ENCODE results near the gene RASGEF1B. TPM values are rescaled to one million over a fixed set of nuclear protein-coding genes. Genes with fewer than 3 reads are reported as not detected.

Gene RASGEF1B
- polyA plus RNA-seq (2013): 2.0 and 2.3 TPM in 2 replicates

DNA sequence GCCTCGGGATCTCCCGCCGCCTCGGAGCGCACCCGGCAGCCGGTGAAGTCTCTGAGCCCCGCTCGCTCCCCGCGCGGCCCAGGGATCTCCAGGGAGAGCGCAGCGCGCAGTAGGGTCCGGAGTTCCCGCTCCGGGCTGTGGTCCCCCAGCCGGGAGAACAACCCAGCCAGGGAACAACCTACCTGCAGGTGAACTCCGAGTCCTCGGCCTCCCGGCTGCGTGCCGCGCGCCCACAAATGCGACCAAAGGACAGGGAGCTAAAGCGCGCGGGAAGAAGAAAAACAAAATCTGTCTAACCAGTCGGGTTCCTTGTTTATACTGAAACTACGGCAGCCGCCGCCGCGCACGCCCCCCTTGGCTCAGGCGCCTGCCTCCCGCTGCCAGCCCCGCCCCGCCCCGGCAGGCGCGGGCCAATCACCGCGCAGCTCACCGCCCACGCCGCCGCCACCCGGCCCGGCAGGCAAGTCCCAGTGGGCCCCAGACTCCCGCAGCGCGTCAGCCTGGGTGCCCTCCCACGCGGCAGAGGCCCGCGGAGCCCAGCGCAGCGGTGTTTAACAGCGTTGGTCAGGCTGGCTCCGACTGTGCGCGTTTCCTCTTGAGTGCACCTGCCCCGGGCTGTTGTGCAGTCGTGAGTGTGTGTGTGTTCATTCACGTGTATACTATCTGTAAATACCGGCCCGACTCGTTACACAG is at the start of gene RASGEF1B:
TSS of gene RASGEF1B (minus strand) at position 320 of the 693 bp plus-strand sequence. CDS start 12,399 bp downstream, outside the sequence.
- Histone ChIP-seq H2AK5ac (ENCODE audit: low read length) (no peak within 1 kb of the TSS), H2BK120ac (ENCODE audit: insufficient read depth, low read length, poor library complexity) (no peak within 1 kb of the TSS), H3K18ac (ENCODE audit: low read length) (no peak within 1 kb of the TSS), H3K4me3 (ENCODE audit: low read depth, low read length) (peak within 1 kb of the TSS; percentile 76), H3K4me1 (ENCODE audit: control insufficient read depth in 1 of 2, insufficient read depth in 2 of 2, low read length in 2 of 2) (peaks cover 8 to 12% of the 10 kb centered on the region in 2 experiments), H2BK5ac (ENCODE audit: low read depth, low read length, poor library complexity) (no peak within 1 kb of the TSS), H3K27ac (ENCODE audit: low read depth, low read length) (peak within 1 kb of the TSS; percentile 6), H4K8ac (ENCODE audit: low read depth, low read length) (no peak within 1 kb of the TSS), H2BK12ac (ENCODE audit: low read length) (no peak within 1 kb of the TSS), H3K4ac (ENCODE audit: low read depth, low read length) (no peak within 1 kb of the TSS), H3K23ac (ENCODE audit: low read length) (no peak within 1 kb of the TSS), H3K27me3 (ENCODE audit: insufficient read depth, low read length) (no peaks in the 10 kb centered on the region), H4K91ac (ENCODE audit: low read depth, low read length) (no peak within 1 kb of the TSS), H3K79me1 (ENCODE audit: low read length) (no peaks in the 10 kb centered on the region), H3K9ac (ENCODE audit: low read length) (no peak within 1 kb of the TSS), H3K79me2 (ENCODE audit: control insufficient read depth, insufficient read depth, low read length, poor library complexity) (no peaks in the 10 kb centered on the region), H2AFZ (ENCODE audit: insufficient read depth, low read length, poor library complexity) (peak within 1 kb of the TSS; percentile 19), H3K4me2 (ENCODE audit: low read length) (peak within 1 kb of the TSS; percentile 97), H3K14ac (ENCODE audit: low read length) (no peak within 1 kb of the TSS), H3K36me3 (ENCODE audit: control insufficient read depth in 1 of 2, insufficient read depth in 2 of 2, low read length in 2 of 2) (no peaks in the 10 kb centered on the region), H4K12ac (ENCODE audit: low read depth, low read length) (no peak within 1 kb of the TSS), H3K9me3 (ENCODE audit: insufficient read depth, low read depth, low read length) (peaks cover 3% of the 10 kb centered on the region)
- DNase-seq: peak; percentile 82 to 87
- no CpG with 5 or more reads among the region's 71 CpGs for WGBS (ENCODE audit: extremely low coverage, insufficient coverage, insufficient read length)

DNA sequence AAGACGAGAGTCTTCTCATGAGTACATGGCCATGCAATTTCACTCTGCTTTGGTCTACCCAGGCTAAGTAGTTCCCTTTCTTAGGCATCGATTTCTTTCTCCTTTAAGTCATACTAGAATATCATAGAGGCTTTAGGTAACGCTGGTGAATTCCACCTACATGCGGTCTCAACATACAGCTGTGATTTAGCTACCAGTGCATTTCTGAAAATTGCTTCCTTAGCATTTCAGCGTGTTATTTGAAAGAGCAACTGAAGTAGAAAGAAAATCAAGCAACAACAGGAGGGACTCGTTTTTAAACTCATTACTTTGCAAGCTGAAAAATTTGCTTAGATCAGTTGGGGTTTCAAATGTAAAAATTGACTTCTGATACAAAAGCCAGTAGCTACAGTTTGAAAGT is 48.1 kb upstream of the RASGEF1B start:
- no peak overlapping the region for H3K18ac ChIP-seq (ENCODE audit: low read length)
- H3K14ac ChIP-seq (ENCODE audit: low read length): no peak overlapping the region
- no peak overlapping the region for H3K4me3 ChIP-seq (ENCODE audit: low read depth, low read length)
- WGBS (ENCODE audit: extremely low coverage, insufficient coverage, insufficient read length): no CpG with 5 or more reads among the region's 6 CpGs
- no peak overlapping the region for H2AK5ac ChIP-seq (ENCODE audit: low read length)
- no peaks in the 10 kb centered on the region for H3K36me3 ChIP-seq (ENCODE audit: control insufficient read depth in 1 of 2, insufficient read depth in 2 of 2, low read length in 2 of 2)
- H3K4ac ChIP-seq (ENCODE audit: low read depth, low read length): no peak overlapping the region
- no peak overlapping the region for H2AFZ ChIP-seq (ENCODE audit: insufficient read depth, low read length, poor library complexity)
- H2BK120ac ChIP-seq (ENCODE audit: insufficient read depth, low read length, poor library complexity): no peak overlapping the region
- H3K4me1 ChIP-seq (ENCODE audit: control insufficient read depth in 1 of 2, insufficient read depth in 2 of 2, low read length in 2 of 2): peaks cover 0 to 3% of the 10 kb centered on the region in 2 experiments
- H3K9me3 ChIP-seq (ENCODE audit: insufficient read depth, low read depth, low read length): no peaks in the 10 kb centered on the region
- H3K27me3 ChIP-seq (ENCODE audit: insufficient read depth, low read length): no peaks in the 10 kb centered on the region
- no peak overlapping the region for H2BK5ac ChIP-seq (ENCODE audit: low read depth, low read length, poor library complexity)
- H3K79me2 ChIP-seq (ENCODE audit: control insufficient read depth, insufficient read depth, low read length, poor library complexity): no peaks in the 10 kb centered on the region
- no peak overlapping the region for H3K4me2 ChIP-seq (ENCODE audit: low read length)
- H3K9ac ChIP-seq (ENCODE audit: low read length): no peak overlapping the region
- no peak overlapping the region for H3K27ac ChIP-seq (ENCODE audit: low read depth, low read length)
- no peak overlapping the region for H3K23ac ChIP-seq (ENCODE audit: low read length)
- no peak overlapping the region for H4K91ac ChIP-seq (ENCODE audit: low read depth, low read length)
- no peak overlapping the region for H2BK12ac ChIP-seq (ENCODE audit: low read length)
- no peak for DNase-seq
- H4K12ac ChIP-seq (ENCODE audit: low read depth, low read length): no peak overlapping the region
- no peaks in the 10 kb centered on the region for H3K79me1 ChIP-seq (ENCODE audit: low read length)
- no peak overlapping the region for H4K8ac ChIP-seq (ENCODE audit: low read depth, low read length)

GRCh38 chr4:81519427-81519773 is 47.7 kb upstream of the RASGEF1B start:
- H3K79me2 ChIP-seq (ENCODE audit: control insufficient read depth, insufficient read depth, low read length, poor library complexity): no peaks in the 10 kb centered on the region
- no peak overlapping the region for H3K18ac ChIP-seq (ENCODE audit: low read length)
- no peak overlapping the region for H2AFZ ChIP-seq (ENCODE audit: insufficient read depth, low read length, poor library complexity)
- H3K9me3 ChIP-seq (ENCODE audit: insufficient read depth, low read depth, low read length): no peaks in the 10 kb centered on the region
- no peak overlapping the region for H2BK12ac ChIP-seq (ENCODE audit: low read length)
- H4K91ac ChIP-seq (ENCODE audit: low read depth, low read length): no peak overlapping the region
- H4K8ac ChIP-seq (ENCODE audit: low read depth, low read length): no peak overlapping the region
- no peak overlapping the region for H2BK5ac ChIP-seq (ENCODE audit: low read depth, low read length, poor library complexity)
- DNase-seq: no peak
- no peak overlapping the region for H2BK120ac ChIP-seq (ENCODE audit: insufficient read depth, low read length, poor library complexity)
- no peak overlapping the region for H3K9ac ChIP-seq (ENCODE audit: low read length)
- H3K4me3 ChIP-seq (ENCODE audit: low read depth, low read length): no peak overlapping the region
- no peak overlapping the region for H3K4me2 ChIP-seq (ENCODE audit: low read length)
- no peaks in the 10 kb centered on the region for H3K36me3 ChIP-seq (ENCODE audit: control insufficient read depth in 1 of 2, insufficient read depth in 2 of 2, low read length in 2 of 2)
- peaks cover 0 to 3% of the 10 kb centered on the region in 2 experiments for H3K4me1 ChIP-seq (ENCODE audit: control insufficient read depth in 1 of 2, insufficient read depth in 2 of 2, low read length in 2 of 2)
- H2AK5ac ChIP-seq (ENCODE audit: low read length): no peak overlapping the region
- no peak overlapping the region for H3K4ac ChIP-seq (ENCODE audit: low read depth, low read length)
- H3K23ac ChIP-seq (ENCODE audit: low read length): no peak overlapping the region
- H4K12ac ChIP-seq (ENCODE audit: low read depth, low read length): no peak overlapping the region
- no peak overlapping the region for H3K27ac ChIP-seq (ENCODE audit: low read depth, low read length)
- no peaks in the 10 kb centered on the region for H3K27me3 ChIP-seq (ENCODE audit: insufficient read depth, low read length)
- no CpG with 5 or more reads among the region's 3 CpGs for WGBS (ENCODE audit: extremely low coverage, insufficient coverage, insufficient read length)
- no peaks in the 10 kb centered on the region for H3K79me1 ChIP-seq (ENCODE audit: low read length)
- H3K14ac ChIP-seq (ENCODE audit: low read length): no peak overlapping the region

DNA sequence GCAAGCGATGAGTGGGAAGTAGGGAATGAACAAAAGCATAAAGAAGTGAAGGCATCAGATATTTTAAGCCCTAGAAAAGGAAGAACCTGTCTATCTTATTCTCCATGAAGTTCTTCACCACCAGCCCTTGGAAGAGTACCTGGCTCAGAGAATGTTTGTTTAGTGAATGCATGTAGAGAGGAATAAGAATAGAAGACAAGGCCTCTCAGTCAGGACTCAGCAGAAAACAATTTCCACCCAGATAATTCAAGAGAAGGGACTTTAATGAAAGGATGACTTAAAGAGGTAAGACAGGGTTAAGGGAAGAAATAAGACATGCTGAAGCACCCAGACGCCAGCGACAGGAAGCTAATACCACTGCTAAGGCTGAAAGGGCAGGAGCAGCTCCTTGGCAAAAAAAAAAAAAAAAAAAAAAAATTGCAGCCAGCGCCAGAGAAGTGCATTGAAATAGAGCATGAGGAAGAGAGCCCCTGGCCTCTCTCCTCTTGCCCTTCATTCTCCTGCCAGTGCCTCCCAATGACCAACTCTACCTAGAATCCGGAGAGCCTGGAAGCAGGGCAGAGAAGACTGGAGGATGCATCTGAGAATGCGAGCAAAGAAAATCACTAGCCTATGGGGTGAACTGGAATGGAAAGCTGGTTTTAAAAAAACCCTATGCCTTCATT is 47.2 kb upstream of the RASGEF1B start:
- no peak overlapping the region for H3K23ac ChIP-seq (ENCODE audit: low read length)
- H2BK120ac ChIP-seq (ENCODE audit: insufficient read depth, low read length, poor library complexity): no peak overlapping the region
- DNase-seq: no peak
- H3K79me2 ChIP-seq (ENCODE audit: control insufficient read depth, insufficient read depth, low read length, poor library complexity): no peaks in the 10 kb centered on the region
- H3K4me2 ChIP-seq (ENCODE audit: low read length): no peak overlapping the region
- no peak overlapping the region for H2AFZ ChIP-seq (ENCODE audit: insufficient read depth, low read length, poor library complexity)
- H3K36me3 ChIP-seq (ENCODE audit: control insufficient read depth in 1 of 2, insufficient read depth in 2 of 2, low read length in 2 of 2): no peaks in the 10 kb centered on the region
- no peak overlapping the region for H2BK12ac ChIP-seq (ENCODE audit: low read length)
- no peak overlapping the region for H4K12ac ChIP-seq (ENCODE audit: low read depth, low read length)
- no peak overlapping the region for H4K8ac ChIP-seq (ENCODE audit: low read depth, low read length)
- no peak overlapping the region for H3K4me3 ChIP-seq (ENCODE audit: low read depth, low read length)
- H3K27ac ChIP-seq (ENCODE audit: low read depth, low read length): no peak overlapping the region
- H3K4ac ChIP-seq (ENCODE audit: low read depth, low read length): no peak overlapping the region
- no peaks in the 10 kb centered on the region for H3K79me1 ChIP-seq (ENCODE audit: low read length)
- H2BK5ac ChIP-seq (ENCODE audit: low read depth, low read length, poor library complexity): no peak overlapping the region
- H3K27me3 ChIP-seq (ENCODE audit: insufficient read depth, low read length): no peaks in the 10 kb centered on the region
- H2AK5ac ChIP-seq (ENCODE audit: low read length): no peak overlapping the region
- no peak overlapping the region for H4K91ac ChIP-seq (ENCODE audit: low read depth, low read length)
- WGBS (ENCODE audit: extremely low coverage, insufficient coverage, insufficient read length): no CpG with 5 or more reads among the region's 6 CpGs
- H3K4me1 ChIP-seq (ENCODE audit: control insufficient read depth in 1 of 2, insufficient read depth in 2 of 2, low read length in 2 of 2): peaks cover 0 to 3% of the 10 kb centered on the region in 2 experiments
- H3K14ac ChIP-seq (ENCODE audit: low read length): no peak overlapping the region
- no peaks in the 10 kb centered on the region for H3K9me3 ChIP-seq (ENCODE audit: insufficient read depth, low read depth, low read length)
- H3K18ac ChIP-seq (ENCODE audit: low read length): no peak overlapping the region
- no peak overlapping the region for H3K9ac ChIP-seq (ENCODE audit: low read length)

Data from trophoblast cell (in vitro differentiated cells and primary cell).